Hippocampal formation (tissue), 2 donors: Measurements from ENCODE around the gene F12.

Experiments
- DNase-seq, 2 donors: peaks; one replicate each; lab custom pipeline; 2025; lab: John Stamatoyannopoulos, UW

Gene F12

DNA sequence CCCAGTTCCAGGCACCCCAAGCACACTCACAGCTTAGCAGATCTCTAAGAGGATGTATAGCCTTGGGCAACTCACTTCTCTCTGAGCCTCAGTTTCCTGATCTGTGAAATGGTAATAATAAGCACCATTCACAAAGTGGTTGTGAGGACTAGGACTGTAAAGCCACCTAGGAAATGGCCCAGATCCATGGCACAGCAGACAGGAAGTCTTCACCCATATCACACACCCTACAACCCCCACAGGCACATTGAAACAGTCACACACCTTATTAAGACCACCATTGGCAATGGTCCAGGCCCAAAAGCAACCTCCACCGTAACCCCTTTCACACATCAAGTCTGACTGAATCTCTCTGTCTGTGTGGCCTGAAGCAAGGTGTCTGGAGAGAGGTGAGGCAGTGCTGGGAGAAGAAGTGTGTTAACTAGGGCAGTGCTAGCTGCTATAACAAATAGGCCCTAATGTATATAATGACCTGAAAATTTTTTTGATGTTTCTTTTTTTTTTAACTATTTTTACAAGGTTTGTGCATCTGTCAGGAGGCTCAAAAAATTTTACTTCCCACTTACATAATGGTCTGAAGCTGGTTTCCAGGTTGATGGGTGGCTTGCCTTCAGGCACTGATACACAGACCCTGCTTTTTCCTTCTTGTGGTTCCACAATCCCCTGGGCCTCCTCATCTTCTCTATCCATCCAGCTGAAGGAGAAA, 54.0 kb downstream of the F12 start:
- no peak for DNase-seq

DNA sequence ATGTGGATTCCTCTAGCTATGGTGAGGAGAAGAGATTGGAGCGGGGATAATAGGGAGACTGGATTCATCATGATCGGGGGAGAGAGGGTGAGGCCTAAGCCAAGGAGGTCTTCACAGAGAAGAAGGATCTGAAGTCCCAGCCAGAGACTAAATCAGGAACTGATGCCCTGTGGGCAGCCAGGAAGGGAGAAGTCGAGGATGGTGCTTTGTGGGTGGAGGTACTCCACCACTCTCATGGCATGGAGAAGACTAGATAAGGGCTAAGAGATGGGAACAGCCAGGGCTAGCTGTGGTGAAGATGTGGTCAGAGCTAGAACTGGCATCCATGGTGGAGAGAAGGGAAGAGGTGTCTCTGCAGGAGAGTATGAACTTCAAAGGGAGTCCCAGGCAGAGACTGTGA, 54.7 kb downstream of the F12 start:
- DNase-seq, result no peak

- DNase-seq, result no peak
These were observed 55.1 kb downstream of the F12 start for GRCh38 chr5:177354256-177354655.

DNA sequence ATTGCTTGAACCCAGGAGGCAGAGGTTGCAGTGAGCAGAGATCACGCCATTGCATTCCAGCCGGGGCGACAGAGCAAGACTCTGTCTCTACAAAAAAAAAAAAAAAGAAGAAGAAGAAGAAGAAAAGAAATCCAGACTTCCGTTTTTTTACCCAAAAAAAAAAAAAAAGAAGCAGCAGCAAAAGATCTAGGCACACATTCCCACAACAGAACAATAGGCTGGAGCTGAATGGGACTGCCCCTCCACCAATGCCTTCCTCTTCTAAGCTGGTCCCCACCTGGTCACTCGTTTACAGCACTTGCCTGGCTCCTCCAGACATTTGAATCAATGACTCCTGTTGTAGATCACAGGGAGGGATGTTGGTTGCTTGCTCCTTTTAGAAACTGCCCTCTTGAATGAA, 56.3 kb downstream of the F12 start:
- DNase-seq, result no peak
